Muscle layer of duodenum (tissue), 2 donors: ENCODE results near the gene PACRG.

Experiments used
- H3K27ac ChIP-seq: one replicate; pipeline ENCODE4 v1.7.0; 2013; ENCODE audit warnings: mild to moderate bottlenecking, low read length
- H3K27me3 ChIP-seq: one replicate; pipeline ENCODE4 v1.7.0; 2013; ENCODE audit warnings: low read depth, mild to moderate bottlenecking, control low read depth, low read length
- H3K36me3 ChIP-seq, 2 donors: one replicate each; pipeline ENCODE4 v1.7.0; 2013; ENCODE audit warnings: low read length in 2 of 2, control low read depth in 1 of 2, mild to moderate bottlenecking in 1 of 2; ENCODE audit not compliant: insufficient read depth in 2 of 2, control insufficient read depth in 1 of 2
- H3K4me1 ChIP-seq, 2 donors: one replicate each; pipeline ENCODE4 v1.7.0; 2013; ENCODE audit warnings: low read length in 2 of 2, mild to moderate bottlenecking in 2 of 2, control low read depth in 1 of 2, moderate library complexity in 1 of 2; ENCODE audit not compliant: insufficient read depth in 2 of 2, control insufficient read depth in 1 of 2
- H3K4me3 ChIP-seq, 2 donors: one replicate each; pipeline ENCODE4 v1.7.0; 2013; ENCODE audit warnings: low read length in 2 of 2, low read depth in 1 of 2, mild to moderate bottlenecking in 1 of 2
- H3K9me3 ChIP-seq, 2 donors: one replicate each; pipeline ENCODE4 v1.7.0; 2013; ENCODE audit warnings: low read length in 2 of 2, control low read depth in 1 of 2, mild to moderate bottlenecking in 1 of 2; ENCODE audit not compliant: control insufficient read depth in 1 of 2
- donor health status: healthy.

Gene PACRG

DNA sequence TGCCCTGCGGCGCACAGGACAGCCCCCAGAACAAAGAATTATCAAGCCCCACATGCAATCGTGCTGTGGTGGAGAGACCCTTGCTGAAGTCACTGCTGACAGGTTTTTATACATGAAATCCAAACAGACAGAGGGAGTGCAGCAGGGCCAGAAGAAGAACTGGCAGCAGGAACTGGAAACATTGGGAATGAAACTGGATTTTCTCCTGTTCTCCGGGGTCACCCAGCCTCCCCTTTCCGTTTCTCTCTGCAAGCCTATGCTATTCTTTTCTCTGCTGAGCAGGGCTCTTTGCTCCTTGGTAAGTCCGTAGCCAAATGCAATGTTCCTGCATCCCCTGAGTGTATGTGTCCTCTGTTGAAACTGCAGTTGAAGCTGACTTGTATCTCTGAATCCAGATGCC is 623.2 kb downstream of the PACRG start:
- H3K36me3 ChIP-seq, result no peaks in the 10 kb centered on the region
- H3K4me3 ChIP-seq, result no peak overlapping the region
- H3K9me3 ChIP-seq, result no peaks in the 10 kb centered on the region
- H3K4me1 ChIP-seq, result peaks cover 0 to 24% of the 10 kb centered on the region in 2 donors
- H3K27me3 ChIP-seq, result no peaks in the 10 kb centered on the region
- H3K27ac ChIP-seq, result no peak overlapping the region

DNA sequence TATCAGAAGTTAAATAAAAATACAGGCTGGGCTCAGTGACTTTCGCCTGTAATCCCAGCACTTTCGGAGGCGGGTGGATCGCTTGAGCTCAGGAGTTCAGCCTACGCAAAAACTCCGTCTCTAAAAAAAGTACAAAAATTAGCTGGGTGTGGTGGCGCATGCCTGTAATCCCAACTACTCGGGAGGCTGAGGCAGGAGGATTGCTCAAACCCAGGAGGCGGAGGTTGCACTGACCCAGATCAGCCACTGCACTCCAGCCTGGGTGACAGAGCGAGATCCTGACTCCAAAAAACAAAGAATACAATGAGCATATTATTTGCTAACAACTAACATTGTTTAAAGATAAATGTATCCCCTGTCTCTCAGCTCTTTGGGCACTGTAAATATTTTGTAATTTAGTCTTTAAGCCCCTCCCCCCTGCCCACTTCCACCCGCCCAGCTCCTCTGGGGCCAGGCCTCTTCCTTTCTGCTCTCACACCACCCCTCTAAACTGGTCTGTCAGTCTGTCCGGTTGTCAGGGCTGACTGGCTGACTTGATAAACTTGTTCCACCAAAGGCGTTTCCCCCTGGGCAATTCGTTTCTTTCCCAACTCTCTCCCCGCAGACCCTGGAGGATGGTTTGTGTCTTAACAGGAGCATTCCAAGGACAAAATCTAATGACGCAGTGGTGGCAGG is 624.4 kb downstream of the PACRG start:
- Histone ChIP-seq H3K4me3 (no peak overlapping the region), H3K9me3 (no peaks in the 10 kb centered on the region), H3K4me1 (peaks cover 0 to 24% of the 10 kb centered on the region in 2 donors), H3K27me3 (no peaks in the 10 kb centered on the region), H3K36me3 (no peaks in the 10 kb centered on the region), H3K27ac (no peak overlapping the region)

DNA sequence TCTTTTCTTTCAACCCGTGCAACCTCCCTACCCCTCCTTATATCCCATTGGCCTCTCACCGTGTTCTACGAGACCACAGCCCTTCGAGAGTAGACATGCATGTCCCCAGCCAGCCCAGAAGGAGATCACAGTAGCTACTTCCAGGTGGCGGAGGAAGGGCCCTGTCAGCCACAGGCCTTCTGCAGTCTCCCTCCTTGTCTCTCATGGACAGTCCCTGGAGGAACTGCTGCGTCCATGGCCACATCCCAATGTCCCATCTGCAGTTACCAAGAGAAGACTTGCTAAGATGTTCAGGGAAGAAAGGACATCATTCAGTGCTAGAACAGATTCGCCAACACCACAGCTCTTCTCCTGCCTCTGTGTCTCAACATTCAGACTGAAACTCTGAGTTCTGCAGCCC is 625.2 kb downstream of the PACRG start:
- Histone ChIP-seq H3K27me3 (no peaks in the 10 kb centered on the region), H3K27ac (peak overlapping the region; percentile 14), H3K4me1 (peaks cover 0 to 24% of the 10 kb centered on the region in 2 donors), H3K9me3 (no peaks in the 10 kb centered on the region), H3K4me3 (no peak overlapping the region), H3K36me3 (no peaks in the 10 kb centered on the region)

DNA sequence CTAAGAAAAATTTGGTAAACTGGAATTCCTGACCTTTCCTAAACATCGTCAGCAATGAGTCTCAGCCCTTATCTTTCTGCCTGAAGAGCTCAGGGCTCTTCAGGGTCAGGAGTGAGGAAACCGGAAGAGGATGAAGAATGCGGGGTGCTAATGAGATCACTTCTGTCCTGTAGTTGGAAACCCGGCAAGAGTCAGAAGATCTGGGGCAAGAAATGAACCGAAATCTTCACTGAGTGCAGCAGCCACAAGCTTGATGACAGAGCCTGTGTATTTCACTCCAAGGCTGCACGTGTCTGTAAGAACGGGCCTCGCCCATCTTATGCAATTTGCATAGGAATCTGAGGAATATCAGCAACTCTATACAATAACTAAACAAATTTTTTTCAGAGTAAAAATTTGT is 626.3 kb downstream of the PACRG start:
- Histone ChIP-seq H3K4me3 (no peak overlapping the region), H3K4me1 (peaks cover 0 to 24% of the 10 kb centered on the region in 2 donors), H3K27ac (peak overlapping the region; percentile 61), H3K9me3 (no peaks in the 10 kb centered on the region), H3K27me3 (no peaks in the 10 kb centered on the region), H3K36me3 (no peaks in the 10 kb centered on the region)

DNA sequence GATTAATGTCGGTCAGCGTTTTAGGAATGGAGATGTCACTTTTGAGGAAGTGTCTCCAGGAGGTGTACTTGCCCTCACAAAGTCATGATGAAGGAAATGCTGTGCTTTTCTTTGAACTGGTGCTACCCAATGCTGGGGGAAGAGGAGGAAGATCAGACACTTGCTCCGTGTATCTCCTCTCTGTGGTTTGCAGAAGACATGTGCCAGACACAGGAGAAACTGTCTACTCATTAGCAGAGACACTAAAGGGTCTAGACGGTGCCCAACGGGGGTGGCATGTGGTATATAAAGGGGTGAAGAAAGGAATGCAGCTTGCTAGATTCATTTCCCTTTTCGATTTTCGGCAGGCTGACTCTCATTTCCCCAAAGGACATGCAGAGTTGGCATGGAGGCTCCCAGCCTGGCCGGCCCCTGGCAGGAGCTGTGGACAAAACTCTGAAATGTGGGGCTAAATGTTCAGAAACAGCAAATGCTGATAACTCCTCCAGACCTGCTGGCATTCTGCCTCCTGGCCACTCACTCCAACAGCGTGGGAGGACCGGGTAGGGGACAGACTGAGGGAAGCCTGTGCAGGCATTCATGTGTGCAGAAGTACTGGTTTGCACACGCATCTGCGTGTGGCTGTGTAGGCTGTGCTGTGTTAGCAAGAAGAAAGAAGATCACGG is 627.1 kb downstream of the PACRG start:
- peaks cover 0 to 24% of the 10 kb centered on the region in 2 donors for H3K4me1 ChIP-seq
- no peaks in the 10 kb centered on the region for H3K27me3 ChIP-seq
- peak overlapping the region; percentile 61 for H3K27ac ChIP-seq
- H3K9me3 ChIP-seq, result no peaks in the 10 kb centered on the region
- H3K4me3 ChIP-seq, result peak overlapping the region in 1 of 2 donors; percentile 19
- no peaks in the 10 kb centered on the region for H3K36me3 ChIP-seq

DNA sequence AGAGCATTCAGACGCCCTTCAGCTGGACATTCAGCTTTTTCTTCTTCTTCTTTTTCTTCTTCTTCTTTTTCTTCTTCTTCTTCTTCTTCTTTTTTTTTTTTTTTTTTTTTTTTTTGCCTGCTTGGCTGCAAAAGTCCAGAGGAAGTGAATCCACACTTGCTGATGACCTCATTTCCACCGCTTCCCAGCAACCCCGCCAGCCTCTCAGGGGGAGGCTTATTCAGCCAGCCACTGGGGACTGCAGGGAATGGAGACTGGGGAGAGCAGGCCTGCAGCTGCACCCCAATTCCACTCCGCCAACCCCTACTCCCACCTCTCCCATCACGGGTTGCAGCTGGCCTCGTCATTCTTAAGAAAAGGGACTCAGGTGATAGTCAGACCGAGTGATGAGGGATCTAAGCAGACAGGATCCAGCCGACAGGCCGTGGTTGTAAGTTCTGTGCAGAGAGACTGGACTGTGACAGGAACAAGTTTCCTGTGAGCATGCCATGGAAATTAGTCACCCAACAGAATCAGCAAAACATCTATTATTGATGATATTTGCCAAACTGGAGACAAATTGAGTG is 627.7 kb downstream of the PACRG start:
- Histone ChIP-seq H3K27me3 (no peaks in the 10 kb centered on the region), H3K4me1 (peaks cover 0 to 24% of the 10 kb centered on the region in 2 donors), H3K27ac (peak overlapping the region; percentile 61), H3K36me3 (no peaks in the 10 kb centered on the region), H3K9me3 (no peaks in the 10 kb centered on the region), H3K4me3 (peak overlapping the region in 1 of 2 donors; percentile 32)

DNA sequence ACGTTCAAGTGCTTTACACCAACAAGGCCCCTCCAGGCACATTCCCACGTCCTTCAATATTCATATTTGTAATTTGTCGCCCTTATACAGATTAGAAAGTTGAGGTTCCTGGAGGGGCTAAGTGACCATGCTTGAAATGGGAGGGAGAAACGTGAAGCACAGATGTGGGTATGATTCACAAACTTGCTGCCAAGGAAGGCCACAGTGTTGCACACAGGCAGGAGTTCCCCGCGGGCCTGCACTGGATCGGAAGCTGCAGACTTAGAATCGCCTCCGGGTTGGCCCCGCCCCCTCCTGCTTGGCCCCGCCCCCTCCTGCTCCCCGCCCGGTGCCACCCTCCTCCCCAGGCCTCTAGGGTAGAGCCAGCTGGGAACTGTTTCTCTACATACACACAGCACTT is 628.5 kb downstream of the PACRG start:
- H3K9me3 ChIP-seq, result no peaks in the 10 kb centered on the region
- H3K4me3 ChIP-seq, result no peak overlapping the region
- peaks cover 0 to 24% of the 10 kb centered on the region in 2 donors for H3K4me1 ChIP-seq
- peak overlapping the region; percentile 5 for H3K27ac ChIP-seq
- H3K27me3 ChIP-seq, result no peaks in the 10 kb centered on the region
- H3K36me3 ChIP-seq, result no peaks in the 10 kb centered on the region

DNA sequence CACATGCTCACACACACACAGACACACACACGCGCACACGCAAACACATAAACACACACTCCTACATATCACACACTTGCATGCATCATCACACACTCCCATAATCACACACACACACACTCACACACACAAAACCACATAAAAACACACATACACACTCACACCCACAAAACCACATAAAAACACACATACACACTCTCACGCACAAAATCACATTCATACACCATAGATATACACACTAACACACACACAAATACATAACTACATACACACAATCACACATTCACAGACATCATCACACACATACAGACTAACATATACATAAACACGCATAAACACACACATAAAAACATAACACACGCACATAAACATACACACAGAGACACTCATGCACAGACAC is 629.0 kb downstream of the PACRG start:
- no peak overlapping the region for H3K27ac ChIP-seq
- no peaks in the 10 kb centered on the region for H3K36me3 ChIP-seq
- no peaks in the 10 kb centered on the region for H3K27me3 ChIP-seq
- no peak overlapping the region for H3K4me3 ChIP-seq
- H3K9me3 ChIP-seq, result no peaks in the 10 kb centered on the region
- peaks cover 0 to 24% of the 10 kb centered on the region in 2 donors for H3K4me1 ChIP-seq

DNA sequence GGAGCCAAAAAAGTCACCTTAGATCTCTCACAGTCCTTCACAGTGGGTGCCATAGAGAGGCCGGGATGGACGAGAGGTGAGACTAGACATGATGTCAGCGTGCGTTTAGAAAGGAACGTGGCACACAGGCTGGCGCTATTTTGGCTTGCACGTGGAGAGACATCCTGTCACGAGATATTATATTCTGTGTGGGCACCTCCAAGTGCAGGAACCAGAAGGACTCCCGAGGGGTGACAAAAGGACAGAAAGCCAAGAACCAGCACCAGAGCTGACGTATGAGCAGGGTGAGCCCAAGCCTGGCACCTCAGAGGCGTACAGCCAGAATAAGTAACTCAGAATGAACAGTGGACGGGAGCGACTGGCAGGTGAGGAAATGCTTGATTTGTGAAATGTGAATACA is 636.9 kb downstream of the PACRG start:
- H3K27me3 ChIP-seq, result no peaks in the 10 kb centered on the region
- H3K27ac ChIP-seq, result no peak overlapping the region
- no peaks in the 10 kb centered on the region for H3K9me3 ChIP-seq
- H3K4me3 ChIP-seq, result no peak overlapping the region
- no peaks in the 10 kb centered on the region for H3K4me1 ChIP-seq
- H3K36me3 ChIP-seq, result no peaks in the 10 kb centered on the region
